GM19463 (cell line): ENCODE data around the gene RBM41.
"Not testable (repeated sequence)": the region's sequence is repeated elsewhere in the genome, so short reads cannot be mapped to it uniquely, and the experiment has no call there.

ENCODE experiments used
- ATAC-seq: cut with Tn5 transposase; IDR thresholded peaks from one replicate; pipeline ENCODE4 v1.9.1; 2021; ENCODE audit warnings: mild to moderate bottlenecking, moderate library complexity; ENCODE audit not compliant: unreplicated experiment

The RBM41 gene

DNA sequence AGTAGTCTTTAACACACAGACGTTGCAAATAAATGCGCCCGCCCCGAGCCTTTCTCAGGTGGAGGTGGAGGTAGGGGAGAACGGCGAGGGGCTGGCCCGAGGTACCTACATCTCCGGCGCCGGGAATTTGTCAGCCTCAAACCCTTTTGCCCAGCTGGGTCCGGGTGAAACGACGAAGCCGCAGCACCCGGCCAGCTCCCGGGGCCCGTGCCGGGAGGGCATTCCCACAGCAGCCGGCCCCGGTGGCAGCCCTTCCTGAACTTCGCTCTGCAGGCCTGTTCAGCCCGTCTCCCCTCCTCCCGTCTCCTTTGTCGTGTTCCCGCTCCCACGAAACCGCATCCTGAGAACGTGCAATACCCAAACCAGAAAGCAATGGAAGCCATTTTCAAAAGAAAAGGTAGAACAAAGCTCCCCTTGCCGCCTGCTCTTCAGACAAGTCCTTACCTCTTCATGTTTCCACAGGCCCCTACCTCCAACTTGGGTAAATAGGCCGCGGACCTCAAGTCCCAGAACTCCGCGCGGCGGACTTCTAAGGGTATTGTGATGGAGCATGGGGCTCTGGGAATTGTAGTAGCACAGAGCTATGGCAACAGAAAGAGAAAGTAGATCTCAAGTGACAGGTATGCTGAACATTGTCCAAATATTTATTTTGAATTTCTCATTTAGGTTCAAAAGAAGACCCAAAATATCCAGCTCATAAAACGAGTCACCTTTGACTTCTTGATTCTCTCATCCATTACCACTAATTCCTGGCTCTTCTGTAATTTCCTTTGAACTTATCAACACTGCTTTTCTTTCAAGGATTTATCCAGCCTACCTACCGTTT is at the start of gene RBM41:
RBM41 (minus strand) TSS at position 501 of the 826 bp plus-strand sequence; CDS start at position 452, 49 bp downstream.
- peak; percentile 99 for ATAC-seq

DNA sequence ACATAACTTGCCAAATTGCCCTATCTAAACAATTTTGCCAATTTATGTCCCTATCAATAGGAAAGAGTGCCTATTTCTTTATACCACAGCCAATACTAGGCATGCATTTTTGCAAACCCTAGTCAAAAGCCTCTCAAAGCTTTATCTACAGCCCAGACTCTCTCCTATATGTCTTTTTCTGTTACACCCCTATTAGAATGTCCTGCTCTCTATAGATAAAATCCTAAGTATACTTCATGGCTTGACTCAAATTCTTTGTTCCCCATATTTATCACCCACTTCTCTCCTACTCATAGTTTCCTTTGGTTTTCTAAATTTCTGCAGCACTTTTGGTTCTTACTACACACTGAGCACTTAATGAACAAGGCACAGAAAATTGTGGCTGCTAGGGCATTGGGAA is 49.6 kb upstream of the RBM41 start:
- ATAC-seq = no peak

DNA sequence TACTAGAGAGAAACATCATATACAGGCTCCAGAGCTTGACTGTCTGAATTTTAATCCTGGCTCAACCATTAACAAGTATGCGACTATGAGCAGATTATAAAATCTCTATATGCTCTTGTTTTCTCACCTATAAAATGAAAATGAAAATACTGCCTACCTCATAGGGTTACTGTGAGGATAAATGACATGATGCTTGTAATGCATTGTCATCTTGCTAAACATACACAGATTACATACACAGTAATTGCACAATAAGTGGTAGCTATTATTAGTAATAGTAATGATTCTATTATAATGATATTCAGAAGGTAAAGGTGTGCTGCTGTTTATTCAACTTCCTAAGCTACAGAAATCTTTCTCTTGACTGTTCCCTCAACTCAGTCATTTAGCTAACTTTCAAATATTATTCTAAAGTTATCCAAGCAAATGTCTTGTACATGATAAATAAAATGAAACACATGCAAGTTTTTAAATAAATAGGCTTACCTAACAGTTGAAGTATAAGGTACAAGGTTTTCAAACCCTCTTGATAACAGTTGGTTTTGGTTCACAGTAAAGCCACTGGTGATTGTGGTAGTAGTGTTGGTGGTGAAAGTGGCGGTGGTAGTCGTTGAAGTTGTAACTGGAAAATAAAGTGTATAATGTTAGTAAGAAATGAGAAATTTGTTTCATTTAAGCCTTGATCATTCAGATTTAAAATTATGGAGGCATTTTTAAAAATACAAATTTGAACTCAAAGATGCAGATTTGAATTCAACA is 48.7 kb upstream of the RBM41 start:
- no peak for ATAC-seq

DNA sequence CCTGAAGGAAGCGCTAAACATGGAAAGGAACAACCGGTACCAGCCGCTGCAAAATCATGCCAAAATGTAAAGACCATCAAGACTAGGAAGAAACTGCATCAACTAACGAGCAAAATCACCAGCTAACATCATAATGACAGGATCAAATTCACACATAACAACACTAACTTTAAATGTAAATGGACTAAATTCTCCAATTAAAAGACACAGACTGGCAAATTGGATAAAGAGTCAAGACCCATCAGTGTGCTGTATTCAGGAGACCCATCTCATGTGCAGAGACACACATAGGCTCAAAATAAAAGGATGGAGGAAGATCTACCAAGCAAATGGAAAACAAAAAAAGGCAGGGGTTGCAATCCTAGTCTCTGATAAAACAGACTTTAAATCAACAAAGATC is 39.0 kb upstream of the RBM41 start:
- not testable (repeated sequence) for ATAC-seq

DNA sequence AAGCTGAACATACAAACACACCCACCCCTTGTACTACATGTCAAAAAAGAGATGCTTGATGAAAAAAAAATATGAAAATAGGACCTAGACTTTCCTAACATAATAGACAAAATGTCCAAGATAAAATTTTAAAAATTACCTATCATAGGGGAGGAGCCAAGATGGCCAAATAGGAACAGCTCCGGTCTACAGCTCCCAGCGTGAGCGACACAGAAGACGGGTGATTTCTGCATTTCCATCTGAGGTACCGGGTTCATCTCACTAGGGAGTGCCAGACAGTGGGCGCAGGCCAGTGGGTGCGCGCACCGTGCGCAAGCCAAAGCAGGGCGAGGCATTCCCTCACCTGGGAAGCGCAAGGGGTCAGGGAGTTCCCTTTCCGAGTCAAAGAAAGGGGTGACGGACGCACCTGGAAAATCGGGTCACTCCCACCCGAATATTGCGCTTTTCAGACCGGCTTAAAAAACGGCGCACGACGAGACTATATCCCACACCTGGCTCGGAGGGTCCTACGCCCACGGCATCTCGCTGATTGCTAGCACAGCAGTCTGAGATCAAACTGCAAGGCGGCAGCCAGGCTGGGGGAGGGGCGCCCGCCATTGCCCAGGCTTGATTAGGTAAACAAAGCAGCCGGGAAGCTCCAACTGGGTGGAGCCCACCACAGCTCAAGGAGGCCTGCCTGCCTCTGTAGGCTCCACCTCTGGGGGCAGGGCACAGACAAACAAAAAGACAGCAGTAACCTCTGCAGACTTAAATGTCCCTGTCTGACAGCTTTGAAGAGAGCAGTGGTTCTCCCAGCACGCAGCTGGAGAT is 37.2 kb upstream of the RBM41 start:
- not testable (repeated sequence) for ATAC-seq

DNA sequence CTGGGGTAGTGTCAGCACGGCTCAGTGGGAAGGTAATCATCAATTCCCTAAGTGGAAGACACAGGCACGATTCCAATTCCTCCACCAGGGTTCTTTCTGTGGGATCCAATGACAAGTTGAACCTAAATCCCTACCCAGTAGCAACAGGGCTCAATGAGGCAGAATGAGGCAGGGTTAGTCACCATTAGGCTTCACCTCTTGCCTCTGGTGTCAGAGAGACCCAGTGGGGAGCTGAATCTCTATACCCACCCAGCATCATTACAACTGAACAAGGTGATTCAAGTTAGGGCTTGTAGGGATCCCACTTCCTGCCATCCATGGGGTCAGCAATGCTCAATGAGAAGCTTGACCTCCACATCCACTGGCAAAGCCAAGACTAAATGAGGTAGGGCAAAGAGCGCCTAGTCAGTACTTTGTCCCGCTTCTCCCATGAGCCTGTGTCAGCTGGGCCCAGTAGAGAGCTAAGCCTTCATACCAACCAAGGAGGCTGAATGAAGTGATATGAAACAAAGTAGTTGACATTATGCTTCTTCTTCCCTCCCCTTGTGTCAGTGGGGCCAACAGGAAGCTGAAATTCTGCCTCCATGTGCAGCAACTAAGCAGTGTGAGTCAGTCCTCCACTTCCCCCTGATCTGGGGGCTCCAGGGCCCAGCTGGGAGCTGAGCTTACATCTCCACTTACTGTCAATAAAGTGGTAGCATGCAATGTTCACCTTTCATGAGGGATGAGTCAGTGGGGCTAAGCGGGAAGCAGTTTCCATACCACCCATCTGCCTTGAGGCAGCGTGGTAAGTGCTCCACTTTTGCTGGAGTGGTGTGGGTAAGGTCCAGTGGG is 36.4 kb upstream of the RBM41 start:
- no peak for ATAC-seq

DNA sequence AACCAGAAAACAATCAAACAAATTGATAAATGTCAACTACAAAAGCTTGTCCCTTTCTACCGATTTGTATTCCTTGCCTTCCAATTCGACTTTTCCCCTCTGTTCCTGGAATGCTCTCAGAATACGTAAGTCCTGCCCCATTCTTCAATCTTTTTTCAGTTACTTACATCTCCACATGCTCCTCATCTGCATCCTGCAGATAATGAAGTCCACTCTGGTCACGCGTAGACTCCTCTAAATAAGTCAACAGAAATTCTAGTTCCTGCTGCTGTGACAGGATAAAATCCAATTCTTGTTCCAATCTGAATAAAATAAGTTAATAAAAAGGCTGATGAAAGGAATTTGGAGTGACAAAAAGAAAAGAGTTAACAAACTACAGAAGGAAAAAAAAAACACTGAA is 34.4 kb upstream of the RBM41 start:
- no peak for ATAC-seq

DNA sequence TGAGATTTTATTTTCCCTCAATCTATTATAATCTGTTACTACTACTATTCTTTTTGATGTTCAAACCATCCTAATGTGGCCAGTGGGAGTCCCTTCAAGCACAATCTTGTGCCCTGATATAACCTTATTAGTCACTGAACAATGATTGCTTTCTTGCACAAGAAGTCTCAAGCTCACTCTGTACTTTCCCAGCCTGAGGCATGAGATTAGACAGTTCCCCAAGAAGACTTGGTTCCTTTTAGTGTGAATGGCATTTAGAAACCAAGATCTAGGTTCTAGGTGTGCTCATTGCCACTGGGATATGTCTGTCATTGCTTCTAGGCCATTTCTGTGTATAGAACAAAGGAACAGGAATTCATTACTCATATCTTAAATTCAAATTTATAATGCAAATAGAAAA is 28.0 kb upstream of the RBM41 start:
- ATAC-seq = peak; percentile 72

DNA sequence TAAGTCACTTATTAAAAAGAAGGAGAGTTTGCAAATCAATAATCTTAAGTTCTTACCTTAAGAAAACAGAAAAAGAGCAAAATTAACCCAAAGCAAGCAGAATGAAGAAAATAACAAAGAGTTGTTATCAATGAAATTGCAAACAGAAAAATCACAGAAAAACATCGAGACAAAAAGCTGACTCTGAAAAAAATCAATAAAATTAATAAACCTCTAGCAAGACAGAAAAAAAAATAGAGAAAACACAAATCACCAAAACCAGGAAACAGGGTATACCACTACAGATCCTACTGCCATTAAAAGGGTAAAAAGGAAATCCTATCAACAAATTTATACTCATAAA is 17.3 kb upstream of the RBM41 start:
- no peak for ATAC-seq

DNA sequence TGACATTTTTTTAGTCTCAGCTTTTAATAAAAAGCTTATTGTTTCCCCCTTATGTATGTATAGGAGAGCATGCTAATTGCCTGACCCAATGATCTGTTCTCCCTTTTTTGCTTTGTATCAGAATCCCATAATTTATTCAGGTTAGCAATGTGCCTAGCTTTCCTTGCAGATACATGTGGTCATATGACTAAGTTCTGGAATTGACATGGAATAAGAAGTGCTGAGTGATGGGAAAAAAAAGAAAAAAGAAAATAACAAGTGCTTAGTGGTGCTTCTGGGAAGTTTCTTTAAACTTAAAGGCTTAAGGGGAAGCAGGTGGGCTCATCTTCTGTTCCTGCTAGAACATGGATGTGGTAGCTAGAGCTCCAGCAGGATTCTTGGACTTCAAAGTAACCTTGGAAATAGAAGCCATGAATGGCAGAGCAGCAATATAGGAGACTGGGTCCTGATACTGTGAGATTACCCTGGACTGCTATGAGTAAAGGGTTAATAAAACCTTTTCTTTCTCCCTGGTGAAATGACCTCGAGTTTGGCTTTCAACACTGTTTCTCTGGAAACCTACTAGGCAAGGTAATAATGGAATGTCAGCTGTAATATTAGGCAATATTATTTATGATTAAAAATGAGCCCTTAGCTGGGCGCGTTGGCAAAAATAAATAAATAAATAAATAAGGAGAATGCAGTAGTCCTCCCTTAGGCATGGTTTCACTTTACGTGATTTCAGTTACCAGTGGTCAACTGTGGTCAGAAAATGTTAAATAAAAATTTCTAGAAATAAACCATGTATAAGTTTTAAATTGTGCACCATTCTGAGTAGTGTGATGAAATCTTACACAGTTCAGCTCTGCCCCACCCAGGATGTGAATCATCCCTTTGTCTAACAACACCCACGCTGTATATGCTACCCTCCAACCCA is 16.7 kb upstream of the RBM41 start:
- ATAC-seq = peak; percentile 91

DNA sequence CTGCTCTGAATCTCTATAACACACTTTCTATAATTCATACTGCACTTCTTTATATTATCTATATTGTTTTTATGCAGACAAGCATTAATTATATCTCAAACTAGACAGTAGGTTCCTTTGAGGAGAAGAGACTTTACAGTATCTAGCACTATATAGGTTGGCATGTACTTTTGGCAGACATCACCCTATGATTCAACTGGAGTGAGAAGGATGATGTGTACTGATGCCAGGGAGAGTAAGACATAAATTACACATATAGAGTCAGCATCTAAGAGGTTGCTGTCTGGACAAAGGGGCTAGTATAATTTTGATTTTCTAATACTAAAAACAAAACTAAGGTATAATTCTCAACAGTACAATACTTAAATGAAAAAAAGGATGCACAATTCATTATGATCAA is 5.1 kb upstream of the RBM41 start:
- no peak for ATAC-seq

DNA sequence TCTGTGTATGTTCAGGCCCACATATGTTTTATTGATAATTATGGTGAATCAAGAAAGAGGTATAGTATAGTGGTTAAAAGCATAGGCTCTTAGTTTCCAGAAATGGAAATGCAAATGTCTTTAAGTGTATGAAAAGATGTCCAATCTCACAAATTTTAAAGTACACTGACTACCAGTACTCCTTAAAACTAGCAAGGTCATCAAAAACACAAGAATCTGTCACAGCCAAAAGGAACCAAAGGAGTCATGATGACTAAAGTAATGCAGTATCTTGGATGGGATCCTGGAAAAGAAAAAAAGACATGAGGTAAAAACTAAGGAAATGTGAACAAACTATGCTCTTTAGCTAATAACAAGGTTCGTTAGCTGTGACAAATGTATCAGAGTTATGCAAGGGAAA is 661 bp upstream of the RBM41 start:
- ATAC-seq = no peak

DNA sequence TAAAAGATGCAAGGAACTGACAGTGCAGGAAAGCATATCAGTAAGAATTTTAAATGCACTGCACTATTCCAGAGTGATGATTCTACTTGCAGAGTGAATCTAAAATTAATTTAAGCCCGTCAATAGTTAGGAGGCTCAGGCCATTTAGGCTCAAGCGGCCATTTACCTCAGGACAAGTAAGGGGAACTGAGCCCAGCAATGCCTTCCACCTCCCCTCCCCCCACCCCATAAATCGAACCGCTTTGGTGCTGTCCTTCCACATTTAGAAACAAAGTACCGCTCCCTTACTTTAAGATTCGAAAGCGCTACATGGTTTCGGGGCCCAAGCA is 665 bp downstream of the RBM41 start:
- ATAC-seq = no peak

DNA sequence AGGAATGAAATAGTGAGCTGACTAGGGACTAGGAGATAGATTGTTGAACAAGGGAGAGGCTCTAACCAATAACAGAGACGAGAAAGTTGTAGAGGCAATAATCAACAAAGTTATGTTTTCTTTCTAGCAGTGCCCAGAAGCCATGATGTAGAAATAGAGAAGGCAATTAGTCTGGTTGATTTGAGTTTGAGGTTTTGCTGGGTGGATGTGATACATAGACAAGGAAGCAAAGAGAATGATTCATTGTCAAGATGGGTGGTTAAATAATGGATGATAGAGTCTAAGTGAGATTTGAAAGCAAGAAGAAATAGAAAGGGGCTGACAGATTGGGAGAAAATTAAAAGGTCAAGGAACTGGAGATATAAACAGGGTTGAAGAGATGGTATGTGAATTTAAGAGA is 11.2 kb downstream of the RBM41 start:
- no peak for ATAC-seq

DNA sequence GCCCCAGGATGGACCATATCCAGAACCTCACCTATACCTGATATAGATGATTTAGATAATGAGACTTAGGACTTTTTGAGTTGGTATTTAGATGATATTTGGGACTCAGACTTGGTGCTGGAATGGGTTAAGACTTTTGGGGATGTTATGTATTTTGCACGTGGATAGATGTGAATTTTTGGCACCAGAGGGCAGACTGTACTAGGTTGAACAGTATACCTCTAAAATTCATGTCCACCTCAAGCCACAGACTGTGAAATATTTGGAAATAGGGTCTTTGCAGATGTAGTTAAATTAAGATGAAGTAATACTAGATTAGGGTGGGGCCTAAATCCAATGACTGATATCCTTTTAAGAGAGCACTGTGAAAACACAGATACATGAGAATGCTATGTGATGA is 15.6 kb downstream of the RBM41 start:
- ATAC-seq = no peak

DNA sequence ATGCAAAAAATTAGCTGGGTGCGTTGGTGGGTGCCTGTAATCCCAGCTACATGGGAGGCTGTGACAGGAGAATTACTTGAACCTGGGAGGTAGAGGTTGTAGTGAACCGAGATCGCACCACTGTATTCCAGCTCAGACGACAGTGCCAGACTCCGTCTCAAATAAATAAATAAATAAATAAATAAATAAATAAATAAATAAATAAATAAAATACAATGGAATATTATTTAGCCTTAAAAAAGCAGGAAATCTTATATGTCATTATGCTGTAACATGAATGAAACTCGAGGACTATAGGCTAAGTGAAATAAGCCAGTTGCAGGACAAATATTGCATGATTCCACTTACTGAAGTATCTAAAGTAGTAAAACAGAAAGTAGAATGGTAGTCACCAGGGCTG is 42.5 kb downstream of the RBM41 start:
- no peak for ATAC-seq

DNA sequence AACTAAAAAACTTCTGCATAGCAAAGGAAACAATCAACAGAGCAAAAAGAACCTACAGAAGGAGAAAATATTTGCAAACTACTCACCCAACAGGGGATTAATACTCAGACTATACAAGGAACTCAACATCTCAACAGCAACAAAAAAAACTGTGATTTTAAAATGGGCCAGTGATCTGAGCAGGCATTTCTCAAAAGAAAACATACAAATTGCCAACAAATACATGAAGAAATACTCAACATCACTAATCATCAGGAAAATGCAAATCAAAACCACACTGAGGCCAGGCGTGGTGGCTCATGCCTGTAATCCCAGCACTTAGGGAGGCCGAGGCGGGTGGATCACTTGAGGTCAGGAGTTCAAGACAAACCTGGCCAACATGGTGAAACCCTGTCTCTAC is 60.9 kb downstream of the RBM41 start:
- ATAC-seq = not testable (repeated sequence)

DNA sequence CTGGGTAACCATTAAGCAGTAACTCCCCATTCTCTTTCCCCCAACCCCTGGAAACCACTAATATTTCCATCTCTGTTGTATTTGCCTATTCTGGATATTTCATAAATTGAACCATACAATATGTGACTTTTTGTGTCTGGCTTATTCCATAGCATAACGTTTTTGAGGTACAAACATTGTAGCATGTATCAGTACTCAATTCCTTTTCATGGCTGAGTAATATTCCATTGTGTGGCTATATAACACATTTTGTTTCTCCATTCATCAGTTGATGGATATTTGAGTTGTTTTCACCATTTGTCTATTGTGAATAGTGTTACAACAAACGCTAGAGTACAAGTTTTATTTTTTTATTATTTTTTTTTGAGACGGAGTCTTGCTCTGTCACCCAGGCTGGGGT is 63.6 kb downstream of the RBM41 start:
- no peak for ATAC-seq

DNA sequence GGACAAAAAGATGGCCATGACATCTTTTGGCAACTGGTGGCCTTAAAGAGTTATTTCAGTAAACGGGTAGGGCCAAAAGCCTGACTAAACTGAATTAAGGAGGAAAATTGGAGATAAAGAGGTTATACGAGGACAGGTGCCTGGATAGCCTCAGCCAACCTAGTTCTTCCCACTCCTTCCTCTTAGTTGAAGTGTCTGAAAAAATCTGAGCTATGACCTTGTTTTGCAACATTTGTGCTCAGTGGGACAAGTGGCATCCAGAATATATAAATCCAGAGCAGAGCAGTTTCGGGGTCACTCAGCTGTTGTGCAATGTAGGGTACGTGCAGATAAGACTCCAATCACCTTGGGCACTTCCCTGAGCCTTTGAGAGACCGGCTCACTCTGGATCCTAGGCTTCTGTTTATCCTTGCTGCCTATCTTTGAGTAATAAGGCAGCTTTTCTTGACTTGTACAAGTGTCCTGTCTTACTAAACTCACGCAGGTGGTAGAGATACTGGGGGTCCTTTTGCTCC is 68.4 kb downstream of the RBM41 start:
- ATAC-seq = no peak

DNA sequence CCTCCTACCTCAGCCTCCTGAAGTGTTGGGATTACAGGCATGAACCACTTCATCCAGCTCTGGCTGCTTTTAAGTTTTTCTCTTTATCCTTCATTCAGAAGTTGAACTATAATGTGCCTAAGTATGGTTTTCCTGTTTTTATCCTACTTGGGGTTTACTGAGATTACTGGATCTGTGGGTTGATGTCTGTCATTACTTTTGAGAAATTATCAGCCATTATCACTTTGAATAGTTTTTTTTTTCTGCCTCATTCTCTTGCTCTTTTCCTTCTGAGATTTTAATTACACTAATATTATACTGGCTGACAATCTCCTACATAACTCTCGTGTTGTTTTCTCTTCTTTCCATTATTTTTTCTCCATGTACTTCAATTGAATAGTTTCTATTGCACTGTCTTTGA is 71.0 kb downstream of the RBM41 start:
- no peak for ATAC-seq
